SK-N-SH treated with all-trans-retinoic acid at 6 μM for 48 hours (cell line): ENCODE data around the gene RBKS.

Experiments used
- ARNTL ChIP-seq: fragments of 450-650 bp; formaldehyde crosslinking; IDR thresholded peaks from 2 replicates; pipeline ENCODE4 v1.5.0; 2020; ENCODE audit warnings: low read depth, mild to moderate bottlenecking, moderate library complexity, borderline replicate concordance
- ESRRG ChIP-seq: fragments of 250-450 bp; sonication (Bioruptor Pico); IDR thresholded peaks from 2 replicates; pipeline ENCODE4 v1.6.1; 2021; ENCODE audit warnings: mild to moderate bottlenecking
- ISL1 ChIP-seq: fragments of 250-450 bp; sonication (Bioruptor Pico); IDR thresholded peaks from 2 replicates; pipeline ENCODE4 v2.1.2; 2022; ENCODE audit warnings: mild to moderate bottlenecking, moderate library complexity
- RARB ChIP-seq: fragments of 250-450 bp; sonication (Bioruptor Pico); IDR thresholded peaks from 2 replicates; pipeline ENCODE4 v1.8.0; 2021; ENCODE audit warnings: mild to moderate bottlenecking, moderate library complexity
- SNAI2 ChIP-seq: fragments of 250-450 bp; sonication (Bioruptor Pico); IDR thresholded peaks from 2 replicates; pipeline ENCODE4 v1.5.0; 2020; ENCODE audit warnings: mild to moderate bottlenecking, moderate library complexity
- TOX ChIP-seq: fragments of 250-450 bp; sonication (Bioruptor Pico); IDR thresholded peaks from 2 replicates; pipeline ENCODE4 v1.8.0; 2021; ENCODE audit warnings: mild to moderate bottlenecking, moderate library complexity, borderline replicate concordance
- ZC3H10 ChIP-seq: fragments of 250-450 bp; sonication (Bioruptor Pico); IDR thresholded peaks from 2 replicates; pipeline ENCODE4 v1.5.1; 2021; ENCODE audit warnings: mild to moderate bottlenecking, moderate library complexity
- ZFP3 ChIP-seq: fragments of 250-450 bp; sonication (Bioruptor Pico); IDR thresholded peaks from 2 replicates; pipeline ENCODE4 v1.5.0; 2020; ENCODE audit warnings: mild to moderate bottlenecking, moderate library complexity
- ZFP30 ChIP-seq: fragments of 450-650 bp; formaldehyde crosslinking; IDR thresholded peaks from 2 replicates; pipeline ENCODE4 v1.5.0; 2022; ENCODE audit warnings: mild to moderate bottlenecking, moderate library complexity
- ZNF565 ChIP-seq: fragments of 450-650 bp; formaldehyde crosslinking; conservative IDR thresholded peaks from 2 replicates; pipeline ENCODE4 v1.5.0; 2020; ENCODE audit warnings: low read depth, mild to moderate bottlenecking, moderate library complexity
- ZNF70 ChIP-seq: fragments of 450-650 bp; formaldehyde crosslinking; IDR thresholded peaks from 2 replicates; pipeline ENCODE4 v1.5.0; 2020; ENCODE audit warnings: mild to moderate bottlenecking, moderate library complexity
- TF ChIP-seq, protein P1 (sequence below): fragments of 250-450 bp; sonication (Bioruptor Pico); IDR thresholded peaks from 2 replicates; pipeline ENCODE4 v1.8.0; 2020; ENCODE audit warnings: mild to moderate bottlenecking, moderate library complexity, borderline replicate concordance
- TF ChIP-seq, protein P2 (sequence below): fragments of 250-450 bp; sonication (Bioruptor Pico); IDR thresholded peaks from 2 replicates; pipeline ENCODE4 v1.5.0; 2020; ENCODE audit warnings: mild to moderate bottlenecking, moderate library complexity
- TF ChIP-seq, protein P3 (sequence below): fragments of 250-450 bp; sonication (Bioruptor Pico); IDR thresholded peaks from 2 replicates; pipeline ENCODE4 v1.8.0; 2021; ENCODE audit warnings: low read depth, mild to moderate bottlenecking, moderate library complexity, borderline replicate concordance

DNA sequence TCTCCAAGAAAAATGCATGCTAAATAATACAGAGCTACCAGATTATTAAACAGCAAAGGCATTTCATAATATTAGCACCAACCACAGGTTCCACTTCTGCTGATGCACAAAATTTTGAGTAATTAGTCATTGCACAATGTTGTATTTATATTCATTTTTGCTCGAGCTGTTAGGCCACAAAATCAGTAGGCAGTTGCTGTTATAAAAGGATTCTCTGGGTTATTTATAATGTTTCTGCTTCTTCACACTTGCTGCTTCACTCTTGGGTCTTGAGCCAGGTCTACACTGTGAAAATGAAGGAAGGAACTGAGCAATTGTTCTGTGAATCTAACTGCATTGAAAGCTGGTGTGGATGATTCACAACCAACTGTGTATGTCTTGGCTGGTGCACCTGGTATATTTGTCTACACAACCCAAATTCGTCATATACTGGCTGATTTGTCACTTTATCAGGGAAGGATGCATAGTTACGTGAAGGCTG, 80.4 kb downstream of the RBKS start:
- no peak for TF ChIP-seq RARB (CRISPR knock-in tag)
- TF ChIP-seq, protein P1, sequence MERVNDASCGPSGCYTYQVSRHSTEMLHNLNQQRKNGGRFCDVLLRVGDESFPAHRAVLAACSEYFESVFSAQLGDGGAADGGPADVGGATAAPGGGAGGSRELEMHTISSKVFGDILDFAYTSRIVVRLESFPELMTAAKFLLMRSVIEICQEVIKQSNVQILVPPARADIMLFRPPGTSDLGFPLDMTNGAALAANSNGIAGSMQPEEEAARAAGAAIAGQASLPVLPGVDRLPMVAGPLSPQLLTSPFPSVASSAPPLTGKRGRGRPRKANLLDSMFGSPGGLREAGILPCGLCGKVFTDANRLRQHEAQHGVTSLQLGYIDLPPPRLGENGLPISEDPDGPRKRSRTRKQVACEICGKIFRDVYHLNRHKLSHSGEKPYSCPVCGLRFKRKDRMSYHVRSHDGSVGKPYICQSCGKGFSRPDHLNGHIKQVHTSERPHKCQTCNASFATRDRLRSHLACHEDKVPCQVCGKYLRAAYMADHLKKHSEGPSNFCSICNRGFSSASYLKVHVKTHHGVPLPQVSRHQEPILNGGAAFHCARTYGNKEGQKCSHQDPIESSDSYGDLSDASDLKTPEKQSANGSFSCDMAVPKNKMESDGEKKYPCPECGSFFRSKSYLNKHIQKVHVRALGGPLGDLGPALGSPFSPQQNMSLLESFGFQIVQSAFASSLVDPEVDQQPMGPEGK (CRISPR knock-in tag), result no peak
- TF ChIP-seq ARNTL (CRISPR knock-in tag), result no peak
- no peak for TF ChIP-seq TOX (CRISPR knock-in tag)
- TF ChIP-seq ZFP30, result no peak
- no peak for TF ChIP-seq ZNF565 (CRISPR knock-in tag)
- no peak for TF ChIP-seq ISL1 (CRISPR knock-in tag)
- TF ChIP-seq SNAI2 (CRISPR knock-in tag), result no peak
- TF ChIP-seq ZFP3 (CRISPR knock-in tag), result no peak
- TF ChIP-seq, protein P2, sequence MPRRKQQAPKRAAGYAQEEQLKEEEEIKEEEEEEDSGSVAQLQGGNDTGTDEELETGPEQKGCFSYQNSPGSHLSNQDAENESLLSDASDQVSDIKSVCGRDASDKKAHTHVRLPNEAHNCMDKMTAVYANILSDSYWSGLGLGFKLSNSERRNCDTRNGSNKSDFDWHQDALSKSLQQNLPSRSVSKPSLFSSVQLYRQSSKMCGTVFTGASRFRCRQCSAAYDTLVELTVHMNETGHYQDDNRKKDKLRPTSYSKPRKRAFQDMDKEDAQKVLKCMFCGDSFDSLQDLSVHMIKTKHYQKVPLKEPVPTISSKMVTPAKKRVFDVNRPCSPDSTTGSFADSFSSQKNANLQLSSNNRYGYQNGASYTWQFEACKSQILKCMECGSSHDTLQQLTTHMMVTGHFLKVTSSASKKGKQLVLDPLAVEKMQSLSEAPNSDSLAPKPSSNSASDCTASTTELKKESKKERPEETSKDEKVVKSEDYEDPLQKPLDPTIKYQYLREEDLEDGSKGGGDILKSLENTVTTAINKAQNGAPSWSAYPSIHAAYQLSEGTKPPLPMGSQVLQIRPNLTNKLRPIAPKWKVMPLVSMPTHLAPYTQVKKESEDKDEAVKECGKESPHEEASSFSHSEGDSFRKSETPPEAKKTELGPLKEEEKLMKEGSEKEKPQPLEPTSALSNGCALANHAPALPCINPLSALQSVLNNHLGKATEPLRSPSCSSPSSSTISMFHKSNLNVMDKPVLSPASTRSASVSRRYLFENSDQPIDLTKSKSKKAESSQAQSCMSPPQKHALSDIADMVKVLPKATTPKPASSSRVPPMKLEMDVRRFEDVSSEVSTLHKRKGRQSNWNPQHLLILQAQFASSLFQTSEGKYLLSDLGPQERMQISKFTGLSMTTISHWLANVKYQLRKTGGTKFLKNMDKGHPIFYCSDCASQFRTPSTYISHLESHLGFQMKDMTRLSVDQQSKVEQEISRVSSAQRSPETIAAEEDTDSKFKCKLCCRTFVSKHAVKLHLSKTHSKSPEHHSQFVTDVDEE (CRISPR knock-in tag), result no peak
- no peak for TF ChIP-seq ZC3H10 (CRISPR knock-in tag)
- TF ChIP-seq ESRRG, result no peak
- TF ChIP-seq ZNF70 (CRISPR knock-in tag), result no peak
- TF ChIP-seq, protein P3, sequence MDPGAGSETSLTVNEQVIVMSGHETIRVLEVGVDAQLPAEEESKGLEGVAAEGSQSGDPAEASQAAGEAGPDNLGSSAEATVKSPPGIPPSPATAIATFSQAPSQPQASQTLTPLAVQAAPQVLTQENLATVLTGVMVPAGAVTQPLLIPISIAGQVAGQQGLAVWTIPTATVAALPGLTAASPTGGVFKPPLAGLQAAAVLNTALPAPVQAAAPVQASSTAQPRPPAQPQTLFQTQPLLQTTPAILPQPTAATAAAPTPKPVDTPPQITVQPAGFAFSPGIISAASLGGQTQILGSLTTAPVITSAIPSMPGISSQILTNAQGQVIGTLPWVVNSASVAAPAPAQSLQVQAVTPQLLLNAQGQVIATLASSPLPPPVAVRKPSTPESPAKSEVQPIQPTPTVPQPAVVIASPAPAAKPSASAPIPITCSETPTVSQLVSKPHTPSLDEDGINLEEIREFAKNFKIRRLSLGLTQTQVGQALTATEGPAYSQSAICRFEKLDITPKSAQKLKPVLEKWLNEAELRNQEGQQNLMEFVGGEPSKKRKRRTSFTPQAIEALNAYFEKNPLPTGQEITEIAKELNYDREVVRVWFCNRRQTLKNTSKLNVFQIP, result no peak
